HG03575 (cell line): Measurements from ENCODE around the gene CDC40.
"Not testable (repeated sequence)": the region's sequence is repeated elsewhere in the genome, so short reads cannot be mapped to it uniquely, and the experiment has no call there.

ENCODE experiments used
- ATAC-seq: cut with Tn5 transposase; IDR thresholded peaks from one replicate; pipeline ENCODE4 v1.9.1; 2021; ENCODE audit not compliant: unreplicated experiment, insufficient number of reproducible peaks, low FRiP score; ENCODE audit errors: extremely low read depth

The CDC40 gene

GRCh38 chr6:110255211-110255750 lies 75.1 kb downstream of the CDC40 start:
- ATAC-seq: no peak

- ATAC-seq: no peak
Observed at GRCh38 chr6:110256366-110256765, 76.1 kb downstream of the CDC40 start.

GRCh38 chr6:110265273-110265672 lies 85.0 kb downstream of the CDC40 start:
- no peak for ATAC-seq

GRCh38 chr6:110266996-110267395 lies 86.8 kb downstream of the CDC40 start:
- ATAC-seq: no peak

- ATAC-seq: no peak
Observed at GRCh38 chr6:110269623-110270022, 89.4 kb downstream of the CDC40 start.

GRCh38 chr6:110270165-110270564 lies 89.9 kb downstream of the CDC40 start:
- no peak for ATAC-seq

- no peak for ATAC-seq
Observed at GRCh38 chr6:110271732-110272022, 91.5 kb downstream of the CDC40 start.

- ATAC-seq: not testable (repeated sequence)
Observed at GRCh38 chr6:110272781-110273180, 92.6 kb downstream of the CDC40 start.

- no peak for ATAC-seq
Observed at GRCh38 chr6:110277100-110277665, 97.0 kb downstream of the CDC40 start.
